Measurements from ENCODE around the gene LUC7L3.
A peak's percentile ranks its signal among the peaks of the same experiment; 100 is the strongest.
"Not testable (repeated sequence)": the region's sequence is repeated elsewhere in the genome, so short reads cannot be mapped to it uniquely, and the experiment has no call there.

The LUC7L3 gene

GRCh38 chr17:50686494-50687199 is 32.8 kb upstream of the LUC7L3 start:
- peak; percentile 70 for DNase-seq

- DNase-seq: no peak
Observed at GRCh38 chr17:50687200-50688066, 32.0 kb upstream of the LUC7L3 start.

- no peak for DNase-seq
Observed at GRCh38 chr17:50688245-50688644, 31.2 kb upstream of the LUC7L3 start.

GRCh38 chr17:50689251-50689650 is 30.2 kb upstream of the LUC7L3 start:
- peak; percentile 18 for DNase-seq

GRCh38 chr17:50689956-50690886 is 29.2 kb upstream of the LUC7L3 start:
- DNase-seq: peak; percentile 33

GRCh38 chr17:50690887-50691549 is 28.4 kb upstream of the LUC7L3 start:
- DNase-seq: no peak

GRCh38 chr17:50691550-50692447 is 27.6 kb upstream of the LUC7L3 start:
- DNase-seq: no peak

GRCh38 chr17:50692448-50693035 is 26.9 kb upstream of the LUC7L3 start:
- DNase-seq: peak; percentile 77

GRCh38 chr17:50693036-50693682 is 26.2 kb upstream of the LUC7L3 start:
- DNase-seq: peak; percentile 77

GRCh38 chr17:50696365-50696879 is 23.0 kb upstream of the LUC7L3 start:
- DNase-seq: no peak

- no peak for DNase-seq
Observed at GRCh38 chr17:50697062-50697461, 22.3 kb upstream of the LUC7L3 start.

GRCh38 chr17:50697663-50698272 is 21.6 kb upstream of the LUC7L3 start:
- no peak for DNase-seq

- DNase-seq: no peak
Observed at GRCh38 chr17:50699410-50699809, 20.0 kb upstream of the LUC7L3 start.

- DNase-seq: no peak
Observed at GRCh38 chr17:50703162-50703561, 16.2 kb upstream of the LUC7L3 start.

GRCh38 chr17:50707289-50708049 is 11.9 kb upstream of the LUC7L3 start, which contains the start of gene ANKRD40:
TSS of gene ANKRD40 (minus strand) at chr17:50707914. CDS start at chr17:50707654, 260 bp downstream.
- peak; percentile 87 for DNase-seq

GRCh38 chr17:50708050-50709000 is 11.1 kb upstream of the LUC7L3 start:
- no peak for DNase-seq

GRCh38 chr17:50709053-50709452 is 10.3 kb upstream of the LUC7L3 start:
- not testable (repeated sequence) for DNase-seq

- DNase-seq: no peak
Observed at GRCh38 chr17:50710025-50710424, 9.4 kb upstream of the LUC7L3 start.

Measured in kidney glomerular epithelial cell (primary cell).